ENCODE results near the gene LRRN4.
"Not testable (repeated sequence)": the region's sequence is repeated elsewhere in the genome, so short reads cannot be mapped to it uniquely, and the experiment has no call there.

The LRRN4 gene

DNA sequence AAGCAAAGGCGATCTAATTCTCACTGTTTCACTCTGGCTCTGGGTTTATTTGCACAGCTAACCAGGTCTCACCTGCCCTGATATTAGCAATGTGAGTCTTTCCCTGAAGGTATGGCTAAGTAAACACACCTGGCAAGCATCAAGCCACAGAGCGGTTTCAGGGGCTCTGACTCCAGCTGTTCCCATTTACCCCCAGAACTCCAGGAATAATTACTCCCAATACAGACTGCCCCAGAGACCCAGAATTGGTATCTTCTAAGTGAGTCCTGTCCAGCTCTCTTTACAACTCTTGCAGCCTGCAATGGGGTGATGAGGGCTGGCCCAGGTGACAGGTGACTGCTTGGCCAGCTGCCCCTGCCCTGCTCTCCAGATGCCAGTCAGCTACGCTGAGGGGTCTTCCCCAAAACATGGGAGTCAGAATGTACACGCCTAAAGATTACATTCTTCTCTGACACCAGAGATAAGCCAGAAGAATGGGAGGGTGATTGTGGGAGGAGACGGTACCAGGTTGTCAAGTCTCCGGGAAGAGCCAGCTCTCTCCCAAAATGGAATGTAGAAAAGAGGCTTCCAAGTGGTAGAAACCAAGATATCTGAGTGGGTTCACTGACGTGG is 4.9 kb upstream of the LRRN4 start:
- DNase-seq (ENCODE audit: low read depth): no peak

DNA sequence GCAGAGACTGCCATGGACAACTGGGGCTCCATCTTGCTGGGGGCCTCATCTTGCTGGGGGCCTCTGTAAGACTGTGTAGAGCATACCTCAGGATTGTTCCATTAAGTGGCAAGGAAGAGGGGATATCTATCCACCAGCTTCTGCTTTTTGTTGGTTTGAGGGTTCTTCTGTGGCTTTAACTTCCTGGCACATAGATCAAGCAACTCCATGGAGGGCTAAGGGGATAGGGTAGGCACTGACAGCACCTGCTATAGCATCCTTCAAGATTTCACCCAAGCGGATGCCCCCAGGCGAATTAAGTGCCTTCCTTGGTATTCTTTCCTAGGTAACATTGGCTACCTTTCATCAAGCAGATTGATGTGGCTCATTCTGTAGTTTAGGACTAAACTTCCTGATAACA is 3.8 kb upstream of the LRRN4 start:
- DNase-seq (ENCODE audit: low read depth): no peak

DNA sequence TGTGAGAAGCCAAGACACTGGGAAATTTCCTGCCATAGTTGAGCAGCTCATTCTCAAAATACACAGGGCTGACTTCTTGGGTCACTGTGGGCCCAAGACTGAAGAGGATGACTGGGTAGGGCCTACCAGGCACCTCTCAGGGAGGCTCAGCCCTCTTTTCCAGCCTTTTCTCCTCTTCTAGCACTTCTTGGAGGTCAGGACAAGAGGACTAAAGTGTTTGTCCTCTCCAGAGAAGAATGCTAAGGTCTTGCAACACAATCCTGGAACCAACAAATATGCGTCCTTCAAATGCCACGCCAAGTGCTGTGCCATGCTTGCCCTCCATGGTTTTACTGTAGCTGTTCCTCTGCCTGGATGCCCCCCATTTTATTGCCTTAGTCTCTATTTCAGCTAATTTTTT is 3.3 kb upstream of the LRRN4 start:
- DNase-seq (ENCODE audit: low read depth): no peak

DNA sequence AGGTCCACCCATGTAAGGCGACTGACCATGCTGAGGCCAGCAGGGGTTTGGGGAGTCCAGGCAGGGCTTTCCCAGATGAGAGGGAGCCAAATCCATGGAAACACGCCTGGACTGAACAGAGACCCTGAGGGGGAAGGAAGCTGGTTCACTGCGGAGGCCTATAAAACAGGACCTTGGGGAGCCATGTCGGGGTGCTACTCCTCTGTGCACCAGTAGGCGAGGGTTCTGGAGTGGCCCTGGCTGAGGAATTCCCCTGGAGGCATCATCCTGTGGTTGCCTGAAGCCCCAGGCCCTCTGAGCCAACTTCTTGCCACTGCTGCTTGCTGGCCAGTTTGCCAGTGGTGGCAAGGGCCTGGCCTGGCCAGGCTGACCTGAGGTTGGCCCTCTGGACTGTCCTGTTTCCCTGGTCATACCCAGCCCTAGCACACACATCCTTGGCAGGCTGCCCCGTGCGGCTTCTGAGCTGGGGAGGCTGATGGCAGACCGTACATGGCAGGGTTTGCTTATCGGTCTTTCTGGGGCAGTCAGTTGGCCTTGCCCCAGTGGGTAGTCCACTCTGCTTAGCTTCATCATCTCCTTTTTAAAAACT is 2.2 kb upstream of the LRRN4 start:
- DNase-seq (ENCODE audit: low read depth): no peak

DNA sequence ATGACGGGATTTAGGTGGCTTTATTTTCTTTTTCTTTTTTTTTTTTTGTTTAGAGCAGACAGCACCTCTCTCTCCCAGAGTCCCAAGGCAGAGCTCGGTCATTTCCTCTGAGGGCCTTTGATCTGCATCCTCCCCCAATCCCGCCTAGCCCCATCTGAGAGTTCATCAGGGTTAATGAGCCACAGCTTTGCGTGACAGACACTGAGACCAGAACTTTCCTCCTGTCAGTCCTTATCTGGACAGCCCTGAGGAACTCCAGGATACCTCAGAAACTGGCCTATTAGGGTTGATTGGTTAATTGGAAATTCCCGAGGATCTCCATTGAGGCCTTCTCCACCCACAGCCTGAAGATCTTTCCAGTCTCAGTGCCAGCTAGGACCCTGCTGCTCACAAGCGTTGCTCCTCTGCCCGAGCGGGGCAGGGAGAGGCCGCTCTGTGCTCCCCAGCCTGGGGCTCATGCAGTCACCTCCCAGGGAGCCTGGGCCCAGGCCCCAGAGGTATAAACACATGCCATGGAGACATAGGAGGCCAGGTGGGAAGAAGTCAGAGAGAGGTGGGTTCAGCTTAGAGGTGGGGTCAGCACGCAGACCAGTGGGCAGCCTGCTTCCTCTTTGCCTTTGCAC is 1.4 kb upstream of the LRRN4 start:
- no peak for DNase-seq (ENCODE audit: low read depth)

DNA sequence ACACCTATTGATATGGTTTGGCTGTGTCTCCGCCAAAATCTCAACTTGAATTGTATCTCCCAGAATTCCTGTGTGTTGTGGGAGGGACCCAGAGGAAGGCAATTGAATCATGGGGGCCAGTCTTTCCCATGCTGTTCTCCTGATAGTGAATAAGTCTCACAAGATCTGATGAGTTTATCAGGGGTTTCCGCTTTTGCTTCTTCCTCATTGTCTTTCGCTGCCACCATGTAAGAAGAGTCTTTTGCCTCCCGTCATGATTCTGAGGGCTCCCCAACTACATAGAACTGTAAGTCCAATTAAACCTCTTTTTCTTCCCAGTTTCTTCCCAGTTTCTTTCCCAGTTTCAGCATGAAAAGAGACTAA is 810 bp upstream of the LRRN4 start:
- DNase-seq (ENCODE audit: low read depth): not testable (repeated sequence)

DNA sequence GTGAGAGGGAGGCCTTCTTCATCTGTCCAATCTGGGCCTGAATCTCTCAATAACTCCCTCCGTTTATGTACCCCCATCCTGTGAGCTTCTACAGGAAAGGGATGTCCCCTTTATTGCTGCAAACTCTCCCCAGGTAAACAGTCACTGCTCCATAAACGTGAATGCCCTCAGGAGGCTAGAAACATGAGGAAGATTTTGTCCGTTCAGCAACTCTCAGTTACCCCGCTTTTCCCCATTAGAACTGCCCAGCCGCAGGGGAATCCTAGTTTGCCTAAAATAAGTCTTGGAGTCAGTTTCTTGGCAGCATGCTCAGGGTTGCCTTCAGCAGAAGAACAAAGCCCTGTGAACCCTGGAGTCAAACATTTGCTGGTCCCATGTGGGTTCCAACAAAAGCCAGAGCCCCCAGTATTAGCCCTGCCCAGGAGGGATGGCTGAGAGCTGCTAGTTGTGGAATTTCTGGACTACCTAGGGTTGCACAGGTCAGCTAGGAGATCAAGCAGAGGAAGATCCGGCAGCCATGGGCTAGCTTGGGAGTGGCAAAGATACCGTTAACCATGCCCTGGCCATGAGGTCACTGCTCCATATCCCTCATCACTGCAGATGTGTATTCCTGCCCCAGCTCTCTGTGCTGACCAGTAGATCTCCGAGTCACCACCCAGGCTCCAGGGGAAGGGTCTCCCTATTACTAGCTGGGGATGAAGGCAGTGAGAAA is 640 bp downstream of the LRRN4 start:
- DNase-seq (ENCODE audit: low read depth): no peak

DNA sequence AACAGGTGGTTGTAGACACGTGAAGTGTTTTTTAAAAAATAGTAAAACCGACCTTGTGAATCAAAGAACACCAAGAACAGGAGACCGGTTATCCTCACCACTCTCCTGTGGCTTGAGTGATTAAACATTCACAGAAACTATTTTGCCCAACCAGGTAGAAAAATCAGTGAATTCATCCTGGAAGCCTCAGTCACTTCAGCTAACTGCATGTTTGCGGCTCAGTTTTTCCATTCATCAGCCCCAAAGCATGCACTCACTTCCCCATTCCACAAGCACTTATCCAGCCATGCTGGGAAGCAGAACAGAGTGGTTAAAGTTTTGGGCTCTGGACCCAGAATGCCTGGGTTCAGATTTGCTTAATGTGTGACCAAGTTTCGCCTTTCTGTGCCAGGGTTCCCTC is 2.4 kb downstream of the LRRN4 start:
- no peak for DNase-seq (ENCODE audit: low read depth)

DNA sequence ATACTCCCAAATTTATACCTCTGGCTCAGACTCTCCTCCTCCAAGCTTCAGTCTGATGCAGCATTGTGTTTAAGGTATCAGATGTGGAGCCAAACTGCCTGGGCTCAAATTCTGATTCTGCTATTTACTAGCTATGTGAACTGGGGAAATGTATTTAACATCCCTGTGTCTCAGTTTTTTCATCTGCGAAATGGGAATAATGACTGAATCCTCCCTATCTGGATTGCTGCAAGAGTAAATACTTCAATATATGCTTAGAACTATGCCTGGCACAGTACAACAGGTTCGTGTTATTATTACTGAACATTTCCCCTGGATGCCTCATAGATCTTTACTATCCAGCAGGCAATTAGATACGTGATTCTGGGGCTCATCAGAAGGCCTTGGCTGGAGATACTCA is 5.5 kb downstream of the LRRN4 start:
- DNase-seq (ENCODE audit: low read depth): no peak

DNA sequence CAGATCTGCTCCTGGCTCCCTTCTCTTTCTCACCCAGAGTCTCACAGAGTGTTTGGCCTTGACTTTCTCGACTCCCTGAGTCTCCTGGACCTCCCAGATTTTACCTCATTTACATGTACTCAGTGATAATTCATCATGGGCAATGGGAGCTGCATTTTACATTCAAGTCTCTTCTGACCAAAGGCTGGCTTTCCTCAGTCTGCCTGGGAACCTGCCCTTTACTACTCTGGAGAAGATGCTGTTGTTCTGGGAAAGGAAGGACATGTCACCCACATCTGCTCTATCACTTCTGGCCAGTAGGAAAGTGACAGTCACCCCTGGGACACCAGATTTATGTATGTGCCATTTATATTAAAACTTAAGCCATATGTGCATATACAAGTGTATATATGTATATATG is 7.4 kb downstream of the LRRN4 start:
- no peak for DNase-seq (ENCODE audit: low read depth)

DNA sequence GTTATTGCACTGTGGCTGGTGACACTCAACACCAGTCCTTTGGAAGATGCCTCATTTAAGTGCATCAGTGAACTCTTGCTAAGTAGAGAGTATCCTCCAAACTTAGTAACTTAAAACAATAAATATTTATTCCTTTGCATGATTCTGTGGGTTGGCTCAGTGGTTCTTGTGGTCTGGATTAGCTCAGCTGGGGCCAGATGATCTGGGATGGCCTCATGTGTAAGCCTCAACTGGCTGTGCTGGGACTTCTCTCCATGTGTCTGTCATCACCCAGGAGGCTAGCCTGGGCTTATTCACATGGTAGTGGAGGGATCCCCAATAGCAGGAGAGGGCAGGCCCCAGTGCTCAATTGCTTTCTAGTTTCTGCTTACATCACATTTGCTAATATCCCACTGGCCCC is 8.3 kb downstream of the LRRN4 start:
- no peak for DNase-seq (ENCODE audit: low read depth)

DNA sequence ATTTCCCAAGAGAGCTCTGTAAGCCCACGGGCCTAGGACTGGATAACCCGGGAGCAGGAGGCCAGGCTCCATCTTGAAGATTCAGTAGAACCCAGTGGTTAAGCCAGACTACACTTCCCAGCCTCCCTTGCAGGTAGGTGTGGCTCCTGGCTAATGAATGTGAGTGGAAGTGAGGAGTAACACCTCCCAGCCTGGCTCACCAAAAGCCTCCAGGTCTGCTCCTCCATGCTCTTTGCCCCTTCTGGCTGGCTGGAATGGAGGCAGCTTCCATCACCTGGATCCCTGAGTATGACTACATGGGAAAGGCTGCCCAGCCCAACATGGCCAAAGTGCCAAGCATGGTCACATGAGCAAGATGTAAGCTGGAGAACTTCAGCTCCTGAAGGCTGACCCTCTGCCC is 9.7 kb downstream of the LRRN4 start:
- DNase-seq (ENCODE audit: low read depth): no peak

DNA sequence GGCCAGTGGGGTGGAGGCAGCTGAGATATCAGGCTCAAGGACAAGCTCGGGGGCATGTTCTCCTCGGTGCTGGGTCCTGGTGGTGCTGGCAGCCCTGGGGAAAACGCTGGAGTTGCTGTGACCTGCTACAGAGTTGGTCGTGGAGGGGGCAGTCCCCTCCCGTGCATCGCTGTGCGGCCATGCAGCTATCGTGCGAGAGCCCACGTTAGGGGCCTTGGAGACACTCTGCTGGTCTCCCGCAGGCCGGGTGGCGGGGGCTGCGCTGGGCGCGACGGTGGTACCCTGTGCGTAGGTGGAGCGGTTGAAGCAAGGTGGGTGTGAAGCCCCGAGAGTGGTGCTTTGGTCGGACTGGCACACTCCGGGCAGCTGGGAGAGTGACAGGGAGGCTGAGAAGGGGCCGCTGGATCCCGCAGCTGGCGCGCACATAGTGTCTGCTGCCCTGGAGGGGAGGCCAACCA is 12.0 kb downstream of the LRRN4 start:
- DNase-seq (ENCODE audit: low read depth): no peak

DNA sequence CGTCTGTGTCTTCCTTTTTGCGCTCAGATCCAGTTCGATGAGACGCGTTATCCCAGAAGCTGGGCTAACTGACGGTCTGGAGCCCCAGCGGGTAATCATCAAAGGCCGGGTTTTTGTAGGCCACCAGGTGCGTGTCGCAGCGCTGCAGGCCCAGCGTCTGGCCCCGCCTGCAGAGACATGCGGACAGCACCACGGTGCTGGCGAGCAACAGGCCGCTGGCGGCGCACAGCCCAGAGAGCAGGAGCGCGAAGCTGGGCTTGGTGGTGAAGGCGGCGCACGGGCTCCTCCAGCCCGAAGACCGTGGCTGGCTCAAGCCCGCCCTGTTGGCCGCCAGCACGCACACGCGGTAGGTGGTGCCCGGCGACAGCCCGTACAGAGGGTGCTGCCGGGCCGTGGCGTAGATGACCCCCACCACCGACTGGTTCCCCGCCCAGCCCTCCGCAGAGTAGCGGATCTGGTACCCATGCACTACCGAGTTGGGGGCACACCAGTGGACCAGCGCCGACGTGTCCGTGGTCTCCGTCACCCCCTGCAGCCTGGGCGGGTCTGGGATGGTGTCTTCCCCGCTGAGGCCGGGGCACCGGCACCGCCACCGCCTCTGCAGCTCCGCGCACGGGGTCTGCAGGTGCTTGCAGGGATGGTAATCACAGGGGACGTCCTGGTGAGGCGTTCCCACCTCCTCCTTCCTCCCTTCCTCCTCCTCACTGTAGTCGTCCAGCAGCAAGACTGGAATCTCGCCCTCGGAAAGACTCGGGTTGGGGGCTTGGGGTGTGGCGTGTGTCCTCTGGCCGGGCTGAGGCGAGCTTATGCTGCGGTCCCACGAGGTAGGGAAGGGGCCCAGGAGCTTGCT is 12.7 kb downstream of the LRRN4 start:
- no peak for DNase-seq (ENCODE audit: low read depth)

DNA sequence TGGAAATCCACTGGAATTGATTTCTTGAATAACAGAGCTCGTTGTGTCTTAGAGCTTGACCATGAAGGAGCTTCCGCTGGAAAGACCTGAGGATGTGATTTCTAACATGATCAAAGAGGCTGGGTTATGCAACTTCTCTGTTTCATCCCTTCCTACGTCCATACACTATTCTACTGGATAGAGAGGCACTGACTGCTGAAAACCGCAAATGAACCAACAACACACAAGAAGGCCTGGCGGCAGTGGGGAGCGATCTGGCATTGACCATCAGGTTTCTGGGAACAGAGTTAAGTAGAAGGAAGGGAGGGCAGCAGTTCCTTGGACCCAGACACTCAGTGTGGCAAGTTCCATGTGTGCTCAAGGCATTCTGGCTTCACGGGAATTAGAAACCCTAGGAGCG is 13.3 kb downstream of the LRRN4 start:
- DNase-seq (ENCODE audit: low read depth): no peak

DNA sequence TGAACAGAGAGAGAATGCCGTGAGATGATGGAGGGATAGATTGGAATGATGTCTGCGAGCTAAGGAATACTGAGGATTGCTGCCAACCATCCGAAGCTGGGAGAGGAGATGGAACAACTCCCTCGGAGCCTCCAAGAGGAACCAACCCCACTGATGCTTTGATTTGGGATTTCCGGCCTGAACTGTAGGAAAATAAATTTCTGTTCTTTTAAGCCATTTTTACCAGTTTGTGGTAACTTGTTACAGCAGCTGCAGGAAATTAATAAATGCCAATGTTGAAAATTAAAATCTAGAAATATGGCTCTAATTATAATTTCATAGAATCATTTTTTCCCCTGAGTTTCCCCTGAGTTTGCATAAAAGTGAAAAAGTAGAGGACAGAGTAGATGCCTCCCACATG is 14.1 kb downstream of the LRRN4 start:
- DNase-seq (ENCODE audit: low read depth): no peak

DNA sequence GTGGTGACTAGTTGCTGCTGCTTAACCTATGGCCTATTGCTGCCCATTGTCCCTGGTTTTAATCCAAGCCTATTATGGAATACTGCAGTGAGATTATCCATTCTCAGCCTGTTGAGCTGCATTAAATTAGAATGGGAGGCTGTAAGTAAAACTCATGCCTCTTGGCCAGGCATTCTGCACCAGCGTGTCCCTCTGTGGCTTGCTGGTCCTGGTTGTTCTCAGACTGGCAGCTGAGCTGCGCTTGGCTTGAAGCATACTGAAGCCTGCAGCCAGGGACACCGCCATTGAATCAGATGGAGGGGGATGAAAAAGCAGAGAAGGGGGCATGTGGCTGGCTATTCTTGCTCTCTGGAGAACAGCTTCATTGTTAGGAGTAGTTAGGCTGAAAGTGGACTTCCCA is 15.6 kb downstream of the LRRN4 start:
- DNase-seq (ENCODE audit: low read depth): no peak

DNA sequence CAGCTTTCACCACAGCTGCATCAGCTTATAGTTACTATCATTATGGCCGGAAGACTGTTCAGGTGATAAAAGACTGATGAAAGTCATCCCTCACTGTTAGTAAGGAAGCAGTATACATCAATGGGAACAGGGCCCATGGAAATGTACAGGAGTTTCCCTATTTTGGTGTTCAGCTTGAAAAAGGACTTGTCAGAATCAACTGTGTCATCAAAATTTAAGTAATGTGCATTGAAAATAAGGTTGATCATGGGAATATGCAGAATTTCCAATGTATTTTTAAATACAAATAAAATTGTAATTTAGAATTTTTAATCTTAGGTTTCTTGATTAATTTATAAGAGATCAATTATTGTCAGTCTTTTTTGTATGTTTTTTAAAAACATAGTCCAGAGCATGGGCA is 16.8 kb downstream of the LRRN4 start:
- DNase-seq (ENCODE audit: low read depth): no peak

DNA sequence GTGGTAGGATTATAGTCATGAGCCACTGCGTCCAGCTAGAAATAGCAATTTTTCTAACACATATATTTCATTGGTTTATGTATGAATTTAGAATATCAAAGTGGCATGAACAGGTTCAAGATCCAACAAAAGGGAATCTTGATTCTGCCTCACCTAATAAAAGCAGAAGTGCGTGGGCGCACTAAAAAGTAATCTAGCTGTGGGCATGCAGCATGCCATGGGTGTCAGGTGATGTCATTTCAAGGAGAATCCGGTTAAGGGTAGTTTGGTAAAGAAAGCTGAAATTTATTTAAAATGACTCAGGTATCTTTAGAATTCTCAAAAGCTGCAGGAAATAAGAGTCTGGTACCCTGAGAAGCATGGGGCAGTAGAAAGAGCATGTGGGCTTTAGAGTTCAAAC is 17.6 kb downstream of the LRRN4 start:
- DNase-seq (ENCODE audit: low read depth): no peak

DNA sequence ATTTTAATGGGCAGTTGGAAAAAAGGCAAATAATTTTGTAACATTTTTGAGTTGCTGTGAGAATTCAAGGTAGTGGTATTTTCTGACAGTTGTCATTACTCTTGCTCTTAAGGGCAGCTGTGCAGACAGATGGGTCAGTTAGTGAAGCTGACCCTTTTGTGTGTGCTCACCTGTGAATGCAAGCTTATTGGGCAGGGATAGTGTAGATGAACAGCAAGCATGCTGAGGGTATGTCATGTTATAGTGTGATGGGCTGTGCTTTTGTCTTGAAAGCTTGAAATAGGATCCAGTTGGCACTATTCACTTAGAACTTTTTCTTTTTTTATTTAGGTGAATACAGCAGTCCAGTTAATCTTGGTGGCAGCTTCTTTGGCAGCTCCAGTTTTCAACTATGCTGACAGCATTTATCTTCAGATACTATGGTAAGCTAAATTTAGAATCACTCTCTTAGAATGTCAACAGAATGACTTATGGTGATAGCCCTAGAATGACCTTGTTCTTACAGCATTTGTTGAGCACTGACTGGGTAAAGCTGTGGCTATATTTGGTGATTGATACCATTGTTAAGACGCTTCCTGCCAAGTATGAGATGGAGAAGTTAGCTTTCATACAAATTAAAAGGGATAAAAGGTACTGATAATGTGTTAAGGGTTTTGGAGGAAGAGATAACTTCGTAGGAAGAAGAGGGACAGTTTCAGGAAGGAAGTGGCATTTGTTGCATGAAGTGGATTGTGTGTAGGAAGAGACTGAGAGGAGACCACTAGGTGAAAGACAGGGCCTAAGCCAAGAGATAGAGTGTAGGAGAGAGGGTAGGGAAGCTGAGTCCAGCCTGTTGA is 19.5 kb downstream of the LRRN4 start:
- DNase-seq (ENCODE audit: low read depth): no peak

DNA sequence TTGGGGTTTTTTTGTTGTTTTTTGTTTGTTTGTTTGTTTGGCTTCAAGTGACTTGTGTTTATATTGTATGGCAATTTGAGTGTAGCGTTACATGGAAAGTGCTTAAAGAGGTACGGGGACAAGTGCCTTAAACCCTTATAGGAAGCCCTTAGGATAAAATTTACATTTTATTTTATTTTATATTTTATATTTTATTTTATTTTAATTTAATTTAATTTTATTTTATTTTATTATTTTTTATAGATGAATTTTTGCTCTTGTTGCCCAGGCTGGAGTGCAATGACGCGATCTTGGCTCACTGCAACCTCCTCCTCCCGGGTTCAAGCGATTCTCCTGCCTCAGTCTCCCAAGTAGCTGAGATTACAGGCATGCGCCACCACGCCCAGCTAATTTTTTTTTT is 21.0 kb downstream of the LRRN4 start:
- DNase-seq (ENCODE audit: low read depth): not testable (repeated sequence)

All from fibroblast of the conjunctiva (primary cell).